IMR-90 (cell line): ENCODE results near the gene KCTD16.

Experiments used
- BHLHE40 ChIP-seq: fragments of 150-350 bp; IDR thresholded peaks from 2 replicates; pipeline ENCODE4 v1.6.1; 2016; ENCODE audit warnings: mild to moderate bottlenecking, low read depth, low read length
- CTCF ChIP-seq: conservative IDR thresholded peaks from 2 replicates; pipeline ENCODE4 v1.5.1; 2012; ENCODE audit warnings: mild to moderate bottlenecking, low read depth, low read length, improper control_type of control experiment
- FOS ChIP-seq: fragments of 150-350 bp; IDR thresholded peaks from 2 replicates; pipeline ENCODE4 v1.6.1; 2016; ENCODE audit warnings: low read depth, low read length
- POLR2A ChIP-seq: IDR thresholded peaks from 2 replicates; pipeline ENCODE4 v1.6.1; 2012; ENCODE audit warnings: mild to moderate bottlenecking, low read depth, low read length
- RAD21 ChIP-seq: IDR thresholded peaks from 2 replicates; pipeline ENCODE4 v1.6.1; 2012; ENCODE audit warnings: low read length, improper control_type of control experiment

- TF ChIP-seq CTCF (peak; percentile 27; the same call in 1 of the 2 replicates), POLR2A (no peak), BHLHE40 (no peak), FOS (no peak), RAD21 (peak; percentile 37)
Observed at GRCh38 chr5:144207875-144208444, 37.3 kb downstream of the KCTD16 start.
